LNCaP clone FGC (cell line): ENCODE data around the gene APOC3.
"Not testable (repeated sequence)": the region's sequence is repeated elsewhere in the genome, so short reads cannot be mapped to it uniquely, and the experiment has no call there.

Source experiments
- DNase-seq: peaks from one replicate; pipeline ENCODE4 v3.0.0-alpha.2; 2011; ENCODE audit warnings: low read depth
- H3K4me3 ChIP-seq: 2 replicates; pipeline ENCODE4 v1.5.1; 2011; ENCODE audit warnings: mild to moderate bottlenecking, low read depth, low read length, control low read depth
- CTCF ChIP-seq: IDR thresholded peaks from 2 replicates; pipeline ENCODE4 v1.5.1; 2012; ENCODE audit warnings: mild to moderate bottlenecking; ENCODE audit not compliant: control insufficient read depth, insufficient read depth; ENCODE audit errors: extremely low read depth

The APOC3 gene

GRCh38 chr11:116792869-116793771 lies 36.6 kb upstream of the APOC3 start:
- TF ChIP-seq CTCF = no peak
- no peak overlapping the region for H3K4me3 ChIP-seq
- DNase-seq = no peak

- no peak overlapping the region for H3K4me3 ChIP-seq
- TF ChIP-seq CTCF = no peak
- no peak for DNase-seq
Measured at GRCh38 chr11:116793772-116794097, 36.0 kb upstream of the APOC3 start.

- no peak for TF ChIP-seq CTCF
- no peak for DNase-seq
- no peak overlapping the region for H3K4me3 ChIP-seq
Measured at GRCh38 chr11:116794851-116795250, 34.9 kb upstream of the APOC3 start.

DNA sequence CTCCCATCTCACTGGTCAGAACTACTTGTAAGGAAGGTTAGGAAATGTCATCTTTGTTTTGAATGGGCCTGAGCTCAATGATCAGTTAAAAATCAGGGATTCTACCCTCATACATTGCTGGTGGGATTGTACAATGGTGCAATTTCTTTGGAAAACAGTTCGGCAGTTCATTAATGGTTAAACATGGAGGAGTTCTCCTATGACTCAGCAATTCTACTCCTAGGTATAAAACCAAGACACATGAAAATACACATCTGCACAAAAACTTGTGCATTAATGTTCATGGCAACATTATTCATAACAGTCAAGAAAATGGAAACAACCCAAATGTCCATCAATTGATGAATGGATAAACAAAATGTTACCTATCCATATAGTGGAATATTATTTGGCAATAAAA lies 33.2 kb upstream of the APOC3 start:
- H3K4me3 ChIP-seq = no peak overlapping the region
- DNase-seq = no peak
- no peak for TF ChIP-seq CTCF

DNA sequence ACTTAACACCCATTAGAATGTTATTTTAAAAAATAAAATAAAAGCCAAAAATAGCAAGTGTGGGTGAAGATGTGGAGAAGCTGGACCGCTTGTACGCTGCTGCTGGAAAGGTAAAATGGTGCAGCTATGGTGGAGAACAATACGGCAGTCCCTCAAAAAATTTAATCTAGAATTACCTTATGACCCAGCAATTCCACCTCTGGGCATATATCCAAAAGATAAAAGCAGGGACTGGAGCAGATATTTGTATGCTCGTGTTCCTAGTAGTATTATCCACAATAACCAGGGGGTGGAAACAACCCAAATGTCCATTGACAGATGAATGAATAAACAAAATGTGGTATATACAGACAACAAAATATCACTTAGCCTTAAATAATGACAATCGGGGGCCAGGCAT lies 31.9 kb upstream of the APOC3 start:
- TF ChIP-seq CTCF = no peak
- no peak for DNase-seq
- no peak overlapping the region for H3K4me3 ChIP-seq

DNA sequence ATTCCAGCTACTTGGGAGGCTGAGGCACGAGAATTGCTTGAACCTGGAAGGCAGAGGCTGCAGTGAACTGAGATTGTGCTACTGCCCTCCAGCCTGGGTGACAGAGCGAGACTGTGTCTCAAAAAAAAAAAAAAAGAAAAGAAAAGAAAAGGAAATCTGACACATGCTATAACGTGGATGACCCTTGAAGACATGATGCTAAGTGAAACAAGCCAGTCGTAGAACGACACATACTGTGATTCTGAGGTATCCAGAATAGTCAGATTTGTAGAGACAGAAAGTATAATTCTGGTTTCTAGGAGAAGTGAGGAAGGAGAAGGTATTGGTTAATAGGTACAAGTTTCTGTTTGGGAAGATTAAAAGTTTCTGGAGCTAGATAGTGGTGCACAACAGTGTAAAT lies 31.3 kb upstream of the APOC3 start:
- no peak overlapping the region for H3K4me3 ChIP-seq
- TF ChIP-seq CTCF = no peak
- no peak for DNase-seq

DNA sequence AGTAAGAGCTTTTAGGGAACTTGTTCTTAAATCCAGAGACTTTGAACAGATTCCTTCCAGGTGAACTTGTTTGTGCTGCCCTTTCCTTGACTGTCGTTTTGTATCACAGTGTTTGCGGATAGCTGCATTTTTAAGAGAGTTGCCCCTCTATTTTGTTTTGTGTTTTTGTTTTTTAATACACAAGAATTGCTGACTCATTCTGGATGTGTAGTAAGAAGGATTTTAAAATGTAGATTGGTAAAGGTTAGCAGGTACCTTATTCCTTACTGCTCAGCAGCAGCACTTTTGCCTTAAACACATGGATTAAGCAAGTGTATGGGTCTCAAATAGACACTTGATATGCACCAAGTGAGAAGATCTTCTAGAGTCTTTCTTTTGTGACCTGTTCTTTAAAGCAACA lies 29.1 kb upstream of the APOC3 start:
- H3K4me3 ChIP-seq = no peak overlapping the region
- TF ChIP-seq CTCF = no peak
- DNase-seq = no peak

DNA sequence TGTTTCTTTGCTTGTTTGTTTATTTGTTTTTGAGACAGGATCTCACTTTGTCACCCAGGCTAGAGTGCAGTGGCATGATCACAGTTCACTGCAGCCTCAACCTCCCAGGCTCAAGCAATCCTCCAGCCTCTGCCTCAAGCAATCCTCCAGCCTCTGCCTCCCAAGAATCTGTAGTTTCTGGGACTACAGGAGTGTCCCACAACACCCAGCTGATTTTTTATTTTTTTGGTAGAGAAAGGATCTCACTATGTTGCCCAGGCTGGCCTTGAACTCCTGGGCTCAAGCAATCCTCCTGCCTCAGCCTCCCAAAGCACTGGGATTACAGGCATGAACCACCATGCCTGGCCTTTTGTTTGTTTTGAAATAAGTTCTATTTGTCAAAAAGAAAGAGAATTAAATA lies 28.0 kb upstream of the APOC3 start:
- DNase-seq, H3K4me3 ChIP-seq: not testable (repeated sequence)
